Measurements from ENCODE around the gene P2RY11. TPM values are rescaled to one million over a fixed set of nuclear protein-coding genes. Genes with fewer than 3 reads are reported as not detected.

Gene P2RY11
- polyA plus RNA-seq, 2 of the 4 experiments (the other 2 are of a cell fraction) = 1.9 to 6.4 TPM

DNA sequence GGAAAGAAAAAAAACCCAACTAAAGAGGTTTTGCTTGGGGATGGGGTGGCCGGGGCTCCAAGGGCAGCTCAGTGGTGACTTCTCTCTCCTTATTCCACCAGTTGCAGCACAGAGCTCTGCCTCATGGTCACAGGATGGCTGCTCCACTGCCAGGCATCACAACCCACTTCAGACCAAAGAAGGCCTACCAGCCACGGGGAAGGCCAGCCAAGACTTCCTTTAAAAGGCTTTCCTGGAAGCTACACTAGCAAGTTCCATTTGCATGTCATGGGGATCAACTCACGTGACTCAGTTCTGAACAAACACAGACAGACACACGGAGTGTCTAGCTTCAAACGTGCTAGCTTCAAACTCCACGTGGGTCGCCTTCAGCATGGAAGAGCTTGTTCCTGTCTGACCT lies 21.4 kb downstream of the P2RY11 start:
- TF ChIP-seq NFE2L2 (conservative IDR thresholded peaks at IDR 0.05; ENCODE audit: low read length) = no peak
- TF ChIP-seq RCOR1 (IDR thresholded peaks at IDR 0.05; ENCODE audit: low read depth, low read length) = no peak
- no peak for TF ChIP-seq ZSCAN20 (CRISPR knock-in tag; IDR thresholded peaks at IDR 0.05)
- no peak for TF ChIP-seq MYC (IDR thresholded peaks at IDR 0.05; ENCODE audit: borderline replicate concordance, low read length)
- TF ChIP-seq FOSL2 (IDR thresholded peaks at IDR 0.05) = no peak
- no peak for TF ChIP-seq FOSL2 (CRISPR knock-in tag; IDR thresholded peaks at IDR 0.05)
- no peak for TF ChIP-seq CHD2 (IDR thresholded peaks at IDR 0.05; ENCODE audit: low read length, partially characterized antibody)
- CTCF ChIA-PET = interaction anchor here (0.9 to 1.1 kb wide), 2 partner anchors 13 to 14 kb away, joined by 3 to 4 read pairs; no protein-coding TSS in a partner anchor
- DNase-seq (ENCODE audit: low read depth in 1 of 2, low spot score in 1 of 2) = no peak
- Histone ChIP-seq H3K27ac (no peak overlapping the region), H3K4me2 (no peak overlapping the region), H3K4me1 (peaks cover 6% of the 10 kb centered on the region; the same call in 2 of the 3 replicates), H3K9me3 (no peaks in the 10 kb centered on the region), H3K4me3 (no peak overlapping the region)
- no peak for ATAC-seq
- WGBS (ENCODE audit: missing lambda C conversion rate) = 83% methylated on average over 6 of the region's 7 CpGs
- POLR2A ChIA-PET = no interaction called here
- no peak for FAIRE-seq

DNA sequence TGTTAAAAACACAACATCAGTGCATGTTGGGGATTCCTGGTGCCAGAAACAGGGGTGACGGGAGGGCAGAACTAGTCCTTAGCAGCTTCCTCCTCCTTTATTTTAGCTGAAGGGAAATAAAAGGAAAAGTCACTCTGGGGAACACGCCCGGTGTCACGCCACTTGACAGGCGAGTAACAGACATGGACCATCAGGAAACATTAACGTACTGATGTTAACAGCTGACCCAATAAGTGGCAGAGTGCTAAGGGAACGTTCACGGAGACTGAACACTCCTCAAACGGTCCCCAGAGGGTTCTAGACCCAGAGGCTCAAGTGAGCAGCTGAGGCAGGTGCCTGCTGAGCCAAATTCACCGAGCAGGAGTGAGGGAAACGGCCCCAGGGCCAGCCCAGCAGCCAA lies 22.1 kb downstream of the P2RY11 start:
- no peak overlapping the region for H3K27ac ChIP-seq
- ATAC-seq = no peak
- no peak overlapping the region for H3K4me2 ChIP-seq
- ChIA-PET POLR2A (no interaction called here), CTCF (interaction anchor here (1.1 kb wide), 1 partner anchor 15 kb away, joined by 3 read pairs; no protein-coding TSS in a partner anchor)
- peaks cover 6% of the 10 kb centered on the region; the same call in 2 of the 3 replicates for H3K4me1 ChIP-seq
- DNase-seq (ENCODE audit: low read depth in 1 of 2, low spot score in 1 of 2) = no peak
- no peaks in the 10 kb centered on the region for H3K9me3 ChIP-seq
- TF ChIP-seq HOXA7 (CRISPR knock-in tag; IDR thresholded peaks at IDR 0.05) (no peak), MYC (IDR thresholded peaks at IDR 0.05; ENCODE audit: borderline replicate concordance, low read length) (no peak), ZC3H11A (IDR thresholded peaks at IDR 0.05) (no peak), JUNB (IDR thresholded peaks at IDR 0.05) (no peak), RFX5 (IDR thresholded peaks at IDR 0.05) (no peak), ZFP36 (IDR thresholded peaks at IDR 0.05; ENCODE audit: borderline replicate concordance, partially characterized antibody) (no peak), CBX8 (IDR thresholded peaks at IDR 0.05) (no peak), CHD4 (IDR thresholded peaks at IDR 0.05; ENCODE audit: borderline replicate concordance) (no peak), CBX2 (IDR thresholded peaks at IDR 0.05; ENCODE audit: borderline replicate concordance, low read depth) (no peak), RNF2 (IDR thresholded peaks at IDR 0.05; ENCODE audit: borderline replicate concordance, low read depth) (no peak), POLR2AphosphoS2 (conservative IDR thresholded peaks at IDR 0.05; ENCODE audit: low read length) (no peak), KDM5A (IDR thresholded peaks at IDR 0.05) (no peak), NR3C1 (IDR thresholded peaks at IDR 0.05) (no peak), RAD21 (conservative IDR thresholded peaks at IDR 0.05 in 1 of 2, IDR thresholded peaks at IDR 0.05 in 1 of 2) (no peak), ZSCAN20 (CRISPR knock-in tag; IDR thresholded peaks at IDR 0.05) (no peak), ZNF302 (CRISPR knock-in tag; IDR thresholded peaks at IDR 0.05) (no peak), NFE2L2 (conservative IDR thresholded peaks at IDR 0.05; ENCODE audit: low read length) (no peak), ATOH8 (CRISPR knock-in tag; IDR thresholded peaks at IDR 0.05; ENCODE audit: low read depth) (no peak), RCOR1 (IDR thresholded peaks at IDR 0.05; ENCODE audit: low read depth, low read length) (no peak)
- TF ChIP-seq, protein P1, sequence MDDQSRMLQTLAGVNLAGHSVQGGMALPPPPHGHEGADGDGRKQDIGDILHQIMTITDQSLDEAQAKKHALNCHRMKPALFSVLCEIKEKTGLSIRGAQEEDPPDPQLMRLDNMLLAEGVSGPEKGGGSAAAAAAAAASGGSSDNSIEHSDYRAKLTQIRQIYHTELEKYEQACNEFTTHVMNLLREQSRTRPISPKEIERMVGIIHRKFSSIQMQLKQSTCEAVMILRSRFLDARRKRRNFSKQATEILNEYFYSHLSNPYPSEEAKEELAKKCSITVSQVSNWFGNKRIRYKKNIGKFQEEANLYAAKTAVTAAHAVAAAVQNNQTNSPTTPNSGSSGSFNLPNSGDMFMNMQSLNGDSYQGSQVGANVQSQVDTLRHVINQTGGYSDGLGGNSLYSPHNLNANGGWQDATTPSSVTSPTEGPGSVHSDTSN (IDR thresholded peaks at IDR 0.05) = no peak
- no peak for FAIRE-seq
- no peak overlapping the region for H3K4me3 ChIP-seq
- 92% methylated on average over 11 of the region's 11 CpGs for WGBS (ENCODE audit: missing lambda C conversion rate)

DNA sequence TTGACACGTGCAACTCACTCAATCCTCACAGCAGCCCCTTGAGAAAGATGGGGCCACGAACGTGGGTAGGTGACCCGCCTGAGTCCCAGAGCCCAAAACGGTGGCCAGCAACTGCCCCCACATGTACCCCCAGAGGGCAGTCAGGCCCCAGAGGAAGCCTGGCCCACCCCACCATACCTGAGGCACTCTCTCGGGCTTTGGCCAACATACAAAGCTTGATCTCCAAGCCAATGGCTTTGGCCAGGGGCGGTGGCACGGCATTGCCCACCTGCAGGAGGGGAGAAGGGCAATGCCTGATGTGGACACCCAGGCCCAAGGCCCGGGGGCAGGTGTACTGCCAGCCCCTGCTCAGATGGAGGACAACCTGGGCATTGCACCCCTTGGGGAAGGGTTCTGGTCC lies 22.5 kb downstream of the P2RY11 start:
- no peak overlapping the region for H3K4me2 ChIP-seq
- ChIA-PET CTCF (interaction anchor here (1.1 kb wide), 1 partner anchor 15 kb away, joined by 3 read pairs; no protein-coding TSS in a partner anchor), POLR2A (no interaction called here)
- H3K4me3 ChIP-seq = no peak overlapping the region
- no peak overlapping the region for H3K27ac ChIP-seq
- WGBS (ENCODE audit: missing lambda C conversion rate) = 100% methylated on average over 1 of the region's 9 CpGs
- TF ChIP-seq HDAC2 (IDR thresholded peaks at IDR 0.05) (no peak), CEBPB (IDR thresholded peaks at IDR 0.05) (no peak), CBX8 (IDR thresholded peaks at IDR 0.05) (no peak), HOXB13 (CRISPR knock-in tag; IDR thresholded peaks at IDR 0.05; ENCODE audit: low read depth) (no peak), MAFK (IDR thresholded peaks at IDR 0.05; ENCODE audit: partially characterized antibody) (no peak), KDM1A (IDR thresholded peaks at IDR 0.05; ENCODE audit: low read depth) (no peak), POLR2AphosphoS2 (conservative IDR thresholded peaks at IDR 0.05; ENCODE audit: low read length) (no peak), CBX2 (IDR thresholded peaks at IDR 0.05; ENCODE audit: borderline replicate concordance, low read depth) (no peak), ESRRA (IDR thresholded peaks at IDR 0.05; ENCODE audit: borderline replicate concordance, low read length) (no peak), HOXB5 (CRISPR knock-in tag; IDR thresholded peaks at IDR 0.05) (no peak), TP53 (CRISPR knock-in tag; IDR thresholded peaks at IDR 0.05) (no peak), NPAS2 (CRISPR knock-in tag; IDR thresholded peaks at IDR 0.05; ENCODE audit: borderline replicate concordance) (no peak), JUNB (IDR thresholded peaks at IDR 0.05) (no peak), HOXA7 (CRISPR knock-in tag; IDR thresholded peaks at IDR 0.05) (no peak), RARB (CRISPR knock-in tag; IDR thresholded peaks at IDR 0.05) (no peak), ZC3H11A (IDR thresholded peaks at IDR 0.05) (no peak), NFE2L2 (conservative IDR thresholded peaks at IDR 0.05; ENCODE audit: low read length) (no peak)
- TF ChIP-seq, protein P2, sequence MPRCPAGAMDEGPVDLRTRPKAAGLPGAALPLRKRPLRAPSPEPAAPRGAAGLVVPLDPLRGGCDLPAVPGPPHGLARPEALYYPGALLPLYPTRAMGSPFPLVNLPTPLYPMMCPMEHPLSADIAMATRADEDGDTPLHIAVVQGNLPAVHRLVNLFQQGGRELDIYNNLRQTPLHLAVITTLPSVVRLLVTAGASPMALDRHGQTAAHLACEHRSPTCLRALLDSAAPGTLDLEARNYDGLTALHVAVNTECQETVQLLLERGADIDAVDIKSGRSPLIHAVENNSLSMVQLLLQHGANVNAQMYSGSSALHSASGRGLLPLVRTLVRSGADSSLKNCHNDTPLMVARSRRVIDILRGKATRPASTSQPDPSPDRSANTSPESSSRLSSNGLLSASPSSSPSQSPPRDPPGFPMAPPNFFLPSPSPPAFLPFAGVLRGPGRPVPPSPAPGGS (IDR thresholded peaks at IDR 0.05) = no peak
- no peaks in the 10 kb centered on the region for H3K9me3 ChIP-seq
- DNase-seq (ENCODE audit: low read depth in 1 of 2, low spot score in 1 of 2) (no peak), FAIRE-seq (no peak), ATAC-seq (no peak)
- H3K4me1 ChIP-seq = peaks cover 6% of the 10 kb centered on the region; the same call in 2 of the 3 replicates
